ENCODE measurements around the gene BAK1. TPM values are rescaled to one million over a fixed set of nuclear protein-coding genes. Genes with fewer than 3 reads are reported as not detected.

BAK1 gene
- total and polyA plus RNA-seq, 8 donors, result 2.9 to 97.0 (median 23.5) TPM

GRCh38 chr6:33620856-33621710 is 41.0 kb upstream of the BAK1 start, which contains the start of gene ITPR3:
Gene ITPR3 (plus strand): TSS chr6:33621322. CDS start chr6:33621603, 281 bp downstream.
- TF ChIP-seq CTCF (IDR thresholded peaks at IDR 0.05) (no peak), EP300 (IDR thresholded peaks at IDR 0.05) (no peak), POLR2AphosphoS5 (IDR thresholded peaks at IDR 0.05) (peak in 1 of 3 donors; percentile 13)
- WGBS, 5 donors, result 0 to 1% (median 1%) methylated on average over 20 to 98 of the region's 99 CpGs

GRCh38 chr6:33620158-33620855 is 40.2 kb upstream of the BAK1 start:
- 0 to 2% (median 1%) methylated on average over 29 of the region's 29 CpGs for WGBS, 5 donors
- intact Hi-C loops (cut with DNase I; ENCODE audit: low total_unique reads), result no loop called here
- H3K4me3 ChIP-seq, result peak overlapping the region; percentile 57 to 82 (median 71)
- peaks cover 0 to 32% (median 0%) of the 10 kb centered on the region in 3 donors for H3K27me3 ChIP-seq
- DNase-seq, result peak; percentile 74 to 81
- H3K4me1 ChIP-seq, result peaks cover 23 to 62% (median 44%) of the 10 kb centered on the region in 4 donors
- H3K9me3 ChIP-seq, result no peaks in the 10 kb centered on the region
- peak overlapping the region; percentile 91 to 99 (median 96) for H3K27ac ChIP-seq
- H3K36me3 ChIP-seq, result peaks cover 0 to 2% (median 0%) of the 10 kb centered on the region in 4 donors
- TF ChIP-seq POLR2AphosphoS5 (IDR thresholded peaks at IDR 0.05) (no peak), POLR2A (IDR thresholded peaks at IDR 0.05) (no peak), CTCF (IDR thresholded peaks at IDR 0.05) (no peak), EP300 (IDR thresholded peaks at IDR 0.05) (no peak)

More at GRCh38 chr6:33620856-33621710, 41.0 kb upstream of the BAK1 start, which contains the start of gene ITPR3:
- Histone ChIP-seq H3K9me3 (no peaks in the 10 kb centered on the region), H3K4me1 (peaks cover 23 to 70% (median 45%) of the 10 kb centered on the region in 4 donors), H3K27ac (peak within 1 kb of the TSS; percentile 91 to 99 (median 96)), H3K4me3 (peak within 1 kb of the TSS; percentile 57 to 82 (median 71)), H3K36me3 (peaks cover 0 to 7% (median 0%) of the 10 kb centered on the region in 4 donors), H3K27me3 (peaks cover 0 to 32% (median 0%) of the 10 kb centered on the region in 3 donors)
- intact Hi-C loops (cut with DNase I; ENCODE audit: low total_unique reads), result no loop called here
- DNase-seq, result peak; percentile 79 to 92

GRCh38 chr6:33619166-33619840 is 39.2 kb upstream of the BAK1 start:
- Histone ChIP-seq H3K4me1 (peaks cover 19 to 53% (median 36%) of the 10 kb centered on the region in 4 donors), H3K27ac (peak overlapping the region in 4 of 5 donors; percentile 91 to 99 (median 97)), H3K4me3 (no peak overlapping the region), H3K36me3 (no peaks in the 10 kb centered on the region), H3K9me3 (no peaks in the 10 kb centered on the region), H3K27me3 (peaks cover 0 to 25% (median 0%) of the 10 kb centered on the region in 3 donors)
- no peak for DNase-seq
- TF ChIP-seq CTCF (IDR thresholded peaks at IDR 0.05) (no peak), POLR2AphosphoS5 (IDR thresholded peaks at IDR 0.05) (no peak), EP300 (IDR thresholded peaks at IDR 0.05) (no peak), POLR2A (IDR thresholded peaks at IDR 0.05) (no peak)
- intact Hi-C loops (cut with DNase I; ENCODE audit: low total_unique reads), result no loop called here
- WGBS, 5 donors, result 40 to 54% (median 52%) methylated on average over 5 of the region's 5 CpGs

- DNase-seq, result no peak
- Histone ChIP-seq H3K27me3 (peaks cover 0 to 13% (median 0%) of the 10 kb centered on the region in 3 donors), H3K4me1 (peaks cover 4 to 35% (median 14%) of the 10 kb centered on the region in 4 donors), H3K27ac (no peak overlapping the region), H3K9me3 (no peaks in the 10 kb centered on the region), H3K36me3 (no peaks in the 10 kb centered on the region), H3K4me3 (no peak overlapping the region)
- TF ChIP-seq POLR2A (IDR thresholded peaks at IDR 0.05), result no peak
- no peak for TF ChIP-seq POLR2AphosphoS5 (IDR thresholded peaks at IDR 0.05)
- TF ChIP-seq EP300 (IDR thresholded peaks at IDR 0.05), result no peak
- TF ChIP-seq CTCF (IDR thresholded peaks at IDR 0.05), result no peak
- 83 to 93% (median 87%) methylated on average over 2 to 4 of the region's 4 CpGs; no CpG with 5 or more reads in 2 of the 5 donors for WGBS, 5 donors
- intact Hi-C loops (cut with DNase I; ENCODE audit: low total_unique reads), result no loop called here
Measured at GRCh38 chr6:33616913-33617312, 36.8 kb upstream of the BAK1 start.

Measured in stomach (tissue), 9 donors.